ENCODE results near the gene RPL27A.

RPL27A gene

DNA sequence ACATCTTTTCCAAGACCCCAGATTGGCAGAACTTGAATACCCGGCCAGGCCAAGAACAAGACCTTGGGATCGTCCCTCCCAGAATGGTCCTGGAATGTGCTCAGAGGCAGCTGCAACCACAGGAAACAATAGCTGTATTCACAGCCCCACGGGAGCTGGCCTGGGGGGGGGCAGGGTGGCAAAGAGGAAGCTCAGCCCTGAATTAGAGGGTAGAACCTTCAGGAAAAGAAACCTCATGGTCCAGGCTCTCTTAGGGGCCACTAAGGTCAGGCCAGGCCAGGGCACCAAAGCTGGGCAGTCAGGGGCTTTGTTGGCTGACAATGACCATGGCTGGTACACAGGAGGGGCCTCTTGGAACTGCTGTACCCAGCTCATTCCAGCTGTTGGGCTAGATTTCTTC lies 17.3 kb downstream of the RPL27A start:
- no peak for DNase-seq (ENCODE audit: low read depth in 3 of 3)

DNA sequence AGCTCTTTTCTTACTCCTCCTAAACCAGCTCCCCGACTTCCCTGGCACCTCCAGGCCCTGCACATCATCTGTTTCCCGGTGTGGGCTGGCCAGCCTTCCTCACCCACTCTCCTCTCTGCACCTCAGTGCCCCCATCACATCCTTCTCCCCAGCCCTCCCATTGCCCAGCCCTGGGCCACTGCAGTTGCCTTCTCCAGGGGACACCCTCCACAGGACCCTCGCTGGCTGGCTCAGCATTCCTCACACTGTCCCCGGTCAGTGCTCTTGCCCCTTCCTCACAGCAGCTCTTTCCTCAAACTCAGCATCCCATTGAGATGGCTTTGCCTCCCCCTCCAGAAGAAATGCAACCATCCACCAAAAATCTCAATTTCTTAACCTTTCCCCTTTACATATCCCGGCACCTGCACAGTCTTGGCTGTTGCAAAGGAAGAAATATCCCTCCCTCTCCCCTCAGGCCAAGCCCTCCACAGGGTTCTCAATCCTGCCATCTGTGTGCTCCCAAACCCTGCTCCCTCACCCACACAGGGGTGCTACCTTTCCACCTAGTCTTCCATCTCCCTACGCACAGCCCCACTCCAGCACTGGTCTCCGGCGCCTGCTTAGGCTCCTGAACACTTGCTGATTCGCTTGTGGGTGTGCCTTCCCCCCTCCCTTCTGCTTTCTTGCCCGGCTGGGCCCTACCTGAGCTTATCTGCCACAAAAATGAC lies 19.5 kb downstream of the RPL27A start:
- DNase-seq (ENCODE audit: low read depth in 3 of 3): no peak

DNA sequence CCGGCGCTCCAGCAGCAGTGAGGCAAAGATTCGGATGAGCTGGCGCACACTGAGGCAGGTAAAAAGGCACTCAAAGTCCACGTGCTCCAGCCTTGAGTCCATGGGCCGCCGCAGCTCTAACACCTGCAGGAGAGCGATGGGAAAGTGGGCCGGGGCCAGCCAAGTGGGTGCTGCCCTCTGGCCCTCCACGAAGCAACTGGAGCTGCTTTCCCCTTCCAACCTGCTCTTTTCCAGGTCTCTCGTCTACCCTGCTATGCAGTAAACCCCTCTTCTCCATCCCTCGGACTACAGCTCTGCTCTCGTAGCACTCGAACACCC lies 20.0 kb downstream of the RPL27A start:
- no peak for DNase-seq (ENCODE audit: low read depth in 3 of 3)

DNA sequence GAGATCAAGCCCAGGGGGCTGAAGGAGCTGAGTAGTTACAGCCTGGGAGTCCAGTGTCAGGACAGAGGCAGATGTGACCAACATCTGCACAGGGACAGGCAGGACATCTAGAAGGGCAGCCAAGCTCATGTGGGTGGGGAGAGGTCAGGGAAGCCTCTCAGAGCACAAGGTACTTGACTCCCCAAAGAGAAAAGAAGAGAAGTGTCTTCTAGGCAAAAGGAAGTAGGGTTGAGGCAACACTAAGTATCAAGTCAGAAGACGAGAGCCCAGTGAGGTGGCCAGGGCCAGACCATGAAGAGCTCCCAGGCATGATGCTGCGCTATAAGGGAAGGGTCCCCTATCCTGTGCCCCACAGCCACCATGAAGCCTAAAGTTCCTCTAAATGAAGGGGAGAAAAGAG lies 21.5 kb downstream of the RPL27A start:
- DNase-seq (ENCODE audit: low read depth in 3 of 3): no peak

DNA sequence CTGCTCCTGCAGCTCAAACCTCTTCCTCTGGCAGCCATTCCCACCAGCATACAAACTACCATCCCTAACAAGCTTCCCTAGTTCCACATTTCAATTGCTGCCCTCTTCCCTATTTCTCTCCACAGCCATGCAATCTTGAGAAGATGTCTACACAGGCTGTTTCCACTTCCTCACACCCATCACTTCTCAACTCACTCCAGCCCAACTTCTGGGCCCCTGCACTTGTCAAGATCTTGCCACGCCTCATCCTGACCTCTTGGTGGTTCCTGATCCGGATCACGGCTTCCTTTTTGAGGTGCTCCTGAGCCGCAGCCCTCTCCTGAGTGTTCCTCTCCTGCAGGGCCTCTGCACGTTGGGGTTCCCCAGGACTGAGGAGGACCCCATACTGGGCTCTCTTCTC lies 22.6 kb downstream of the RPL27A start:
- no peak for DNase-seq (ENCODE audit: low read depth in 3 of 3)

DNA sequence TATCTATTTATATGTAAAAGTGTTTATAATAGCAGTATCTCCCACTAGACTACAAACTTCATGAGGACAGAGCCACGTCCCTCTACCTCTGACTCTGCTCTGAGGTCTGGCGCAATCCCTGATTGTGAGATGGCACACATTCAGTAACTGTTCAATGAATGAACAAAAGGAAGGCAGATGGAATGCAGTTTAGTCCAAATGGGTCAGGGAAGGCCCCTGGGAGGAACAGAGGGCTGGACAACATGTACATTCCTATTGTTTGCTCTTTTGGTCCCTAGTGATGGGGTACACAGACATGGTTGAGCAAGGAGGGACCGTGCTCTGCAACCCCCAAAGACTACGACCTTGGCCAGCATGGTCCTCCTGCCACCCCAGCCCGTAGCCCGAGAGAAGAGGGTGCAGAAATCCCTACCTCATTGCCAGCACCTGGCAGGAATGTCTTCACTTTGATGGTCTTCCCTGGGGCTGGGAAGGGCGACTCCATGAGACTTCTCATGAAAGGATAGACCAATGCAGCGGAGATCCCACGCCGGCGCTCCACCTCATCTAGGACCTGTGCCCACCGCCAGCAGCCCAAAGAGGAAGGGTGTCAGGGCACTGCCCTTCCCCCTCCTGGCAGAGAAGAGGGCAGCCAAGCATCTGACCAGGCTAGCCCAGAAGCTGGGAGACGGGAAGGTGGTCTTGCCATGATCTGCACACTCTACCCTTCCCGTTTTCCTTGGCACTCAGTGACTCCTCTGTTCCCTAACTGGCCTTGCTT lies 24.3 kb downstream of the RPL27A start:
- DNase-seq (ENCODE audit: low read depth in 3 of 3): no peak

DNA sequence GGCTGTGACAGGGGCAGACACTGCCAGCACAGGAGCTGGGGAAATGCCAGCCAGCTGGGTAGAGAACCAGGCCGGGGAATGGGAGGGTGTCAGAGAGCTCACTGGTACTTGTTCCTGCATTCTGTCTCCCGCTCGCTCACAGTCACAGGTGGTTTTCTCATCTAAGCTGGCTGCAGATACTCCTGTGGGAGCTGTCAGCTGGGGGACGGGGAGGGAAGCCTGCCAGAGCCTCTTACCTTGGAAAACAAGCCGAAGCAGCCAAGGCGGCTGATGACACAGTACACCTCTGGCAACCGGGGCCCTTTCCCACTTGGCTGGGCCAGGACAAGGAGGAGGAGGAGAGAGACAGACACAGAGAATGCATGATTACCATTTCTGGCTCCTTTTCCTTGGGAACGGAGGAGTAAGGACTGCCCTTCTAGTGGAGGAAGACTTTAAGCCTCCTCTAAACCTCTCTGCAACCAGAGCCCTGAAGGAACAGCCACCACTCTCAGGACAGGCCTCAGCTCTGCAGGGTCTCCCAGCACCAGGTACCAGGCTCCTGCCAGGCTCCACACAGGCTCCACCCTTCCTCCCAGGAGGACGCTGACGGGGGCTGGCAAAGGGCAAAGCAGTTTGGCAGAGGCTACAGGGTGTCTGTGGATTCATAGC lies 25.1 kb downstream of the RPL27A start:
- DNase-seq (ENCODE audit: low read depth in 3 of 3): no peak

DNA sequence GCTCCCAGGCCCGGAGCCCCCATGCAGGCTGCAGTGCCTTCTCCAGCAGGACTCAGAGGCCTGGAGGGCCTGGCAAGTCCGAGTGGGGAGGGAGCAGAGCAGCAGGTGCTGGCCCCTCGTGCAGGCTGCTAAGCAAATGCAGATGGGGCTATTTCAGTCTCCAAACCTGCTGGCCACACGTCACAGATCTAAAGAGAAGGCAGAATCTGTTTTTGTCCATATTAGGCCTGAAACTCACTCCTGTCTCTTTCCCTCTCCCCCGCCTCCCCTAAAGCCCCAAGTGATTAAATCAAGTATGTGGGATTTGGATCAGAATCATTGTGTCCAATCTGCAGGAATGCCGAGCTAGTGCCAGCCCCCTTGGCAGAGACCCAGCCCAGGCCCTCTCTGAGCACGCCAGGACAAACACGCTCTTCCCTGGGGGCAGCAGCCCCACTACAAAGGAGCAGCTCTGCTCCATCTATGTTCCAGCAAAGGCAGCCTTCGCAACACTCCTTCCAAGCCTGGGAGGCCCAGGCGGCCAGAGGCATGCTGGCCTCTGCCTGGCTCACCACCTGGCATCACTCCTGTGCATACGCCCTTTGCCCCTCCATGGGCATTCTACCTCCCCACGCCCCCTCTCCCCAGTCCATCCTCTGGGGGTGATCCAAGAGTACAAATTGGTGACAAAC lies 26.5 kb downstream of the RPL27A start:
- no peak for DNase-seq (ENCODE audit: low read depth in 3 of 3)

DNA sequence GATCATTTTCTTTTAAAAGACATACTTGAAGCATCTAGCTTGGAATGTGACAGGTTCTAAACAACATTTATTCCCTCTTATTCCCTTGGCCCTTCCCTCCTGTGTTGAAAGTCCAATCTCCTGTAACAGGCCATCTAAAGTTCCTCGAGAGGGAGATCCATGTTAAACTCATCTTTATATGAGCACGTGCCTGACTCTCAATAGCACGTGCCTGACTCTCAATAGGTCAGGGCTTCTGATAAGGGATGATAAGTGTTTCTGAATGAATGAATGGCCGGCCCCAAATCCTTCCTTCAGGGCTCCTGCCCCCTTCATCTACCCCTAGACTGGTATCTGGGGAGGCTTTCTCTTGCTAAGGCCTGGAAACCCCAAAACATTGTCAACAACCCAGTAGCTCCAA lies 27.2 kb downstream of the RPL27A start:
- DNase-seq (ENCODE audit: low read depth in 3 of 3): no peak

DNA sequence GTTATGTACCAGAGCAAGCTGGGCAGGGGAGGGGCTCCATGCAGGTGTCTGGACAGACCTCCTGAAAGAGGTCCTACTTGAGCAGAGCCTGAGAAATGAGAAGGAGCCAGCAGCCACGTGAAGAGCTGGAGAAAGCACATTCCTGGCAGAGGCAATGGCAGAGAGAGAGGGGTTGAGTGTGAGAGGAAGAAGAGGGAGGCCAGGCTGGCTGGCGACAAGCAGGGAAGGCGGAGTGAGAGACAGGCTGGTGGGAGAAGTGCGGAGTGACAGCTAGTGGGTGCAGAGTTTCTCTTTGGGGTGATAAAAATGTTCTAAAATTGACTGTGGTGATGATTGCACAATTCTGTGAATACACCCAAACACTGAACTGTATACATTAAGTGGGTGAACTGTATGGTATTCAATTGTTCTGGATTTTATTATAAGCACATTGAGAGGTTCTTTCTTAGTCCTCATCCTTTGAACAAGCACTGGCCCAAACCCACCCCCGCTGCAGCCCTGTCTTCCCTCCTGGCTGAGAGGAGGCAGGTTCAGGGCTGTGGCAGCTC lies 29.4 kb downstream of the RPL27A start:
- no peak for DNase-seq (ENCODE audit: low read depth in 3 of 3)

DNA sequence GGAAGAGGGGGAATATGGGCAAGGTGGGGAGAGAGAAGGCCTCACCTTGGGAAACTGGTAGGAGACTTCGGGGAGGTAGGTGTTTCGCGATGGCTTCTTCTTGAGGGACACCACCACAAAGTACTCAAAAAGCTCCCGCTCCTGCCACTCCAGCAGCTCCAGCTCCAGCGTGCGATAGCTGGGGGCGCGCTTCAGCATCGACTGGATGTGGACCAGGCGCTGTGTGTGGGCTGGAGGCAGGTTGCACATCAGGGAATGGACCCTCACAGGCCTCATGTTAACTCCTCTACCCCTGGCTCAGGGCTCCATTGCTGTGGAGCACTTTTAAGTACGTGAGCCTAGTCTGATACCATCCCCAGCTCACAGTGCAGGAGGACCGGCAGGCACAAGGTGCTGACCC lies 29.9 kb downstream of the RPL27A start:
- no peak for DNase-seq (ENCODE audit: low read depth in 3 of 3)

DNA sequence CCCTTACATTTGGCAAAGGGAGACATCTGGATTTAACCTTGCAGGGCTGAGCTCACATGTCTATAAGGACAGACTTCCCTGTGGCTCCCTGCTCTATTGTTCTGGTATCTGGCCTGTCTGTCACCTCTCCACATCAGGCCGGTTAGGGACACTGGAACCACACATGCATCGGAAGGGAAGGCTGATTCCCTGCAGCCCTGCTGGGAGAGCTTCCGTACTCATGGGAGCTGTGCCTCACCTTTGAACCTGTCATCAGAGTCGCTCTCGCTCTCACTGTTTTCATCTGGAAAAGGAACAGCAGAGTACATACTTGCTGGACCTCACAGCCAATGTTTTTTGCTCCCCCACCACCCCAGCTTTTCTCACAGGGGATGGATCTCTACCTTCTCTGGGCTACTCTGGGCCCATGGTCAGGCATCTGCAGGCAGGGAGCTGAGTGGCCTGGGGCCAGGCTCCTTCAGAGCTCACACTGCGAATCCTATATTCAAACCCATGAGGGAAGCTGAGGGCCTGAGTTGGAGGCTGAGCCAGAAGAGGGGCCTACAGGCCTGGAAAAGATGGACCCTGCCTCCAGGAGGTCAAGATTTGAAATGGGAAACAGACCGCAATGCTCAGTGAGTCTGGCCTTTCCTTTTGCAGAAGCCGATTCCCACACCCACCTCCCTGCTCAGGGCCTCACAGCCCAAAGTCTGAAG lies 31.3 kb downstream of the RPL27A start:
- DNase-seq (ENCODE audit: low read depth in 3 of 3): no peak

DNA sequence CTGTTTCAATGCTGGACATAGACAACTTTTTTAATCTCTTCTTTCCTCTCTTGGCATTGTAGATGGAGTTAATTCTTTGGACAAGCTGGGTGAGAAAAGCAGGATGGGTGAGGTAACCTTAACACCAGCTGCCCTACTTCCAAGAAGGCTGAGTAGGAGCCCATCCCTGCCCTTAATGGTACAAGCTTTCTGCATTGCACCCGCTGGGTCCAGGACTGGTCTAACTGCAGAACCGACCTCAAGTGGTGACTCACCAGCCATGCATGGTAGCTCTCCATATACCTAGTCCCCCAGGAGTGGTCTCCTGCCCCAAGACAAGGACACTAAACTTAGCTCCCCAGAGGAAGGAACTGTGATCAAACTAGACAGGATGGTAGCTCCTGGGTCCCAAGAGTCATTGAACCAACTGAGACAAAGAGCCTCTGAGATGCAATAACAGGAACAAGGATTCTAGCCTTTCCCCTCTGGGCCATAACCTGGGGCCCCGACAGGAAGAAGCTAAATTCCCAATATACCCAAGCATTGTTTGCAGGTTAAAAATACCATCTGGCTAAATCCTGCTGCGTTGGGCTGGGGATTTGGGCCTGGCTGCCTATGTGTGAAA lies 32.1 kb downstream of the RPL27A start:
- DNase-seq (ENCODE audit: low read depth in 3 of 3): no peak

DNA sequence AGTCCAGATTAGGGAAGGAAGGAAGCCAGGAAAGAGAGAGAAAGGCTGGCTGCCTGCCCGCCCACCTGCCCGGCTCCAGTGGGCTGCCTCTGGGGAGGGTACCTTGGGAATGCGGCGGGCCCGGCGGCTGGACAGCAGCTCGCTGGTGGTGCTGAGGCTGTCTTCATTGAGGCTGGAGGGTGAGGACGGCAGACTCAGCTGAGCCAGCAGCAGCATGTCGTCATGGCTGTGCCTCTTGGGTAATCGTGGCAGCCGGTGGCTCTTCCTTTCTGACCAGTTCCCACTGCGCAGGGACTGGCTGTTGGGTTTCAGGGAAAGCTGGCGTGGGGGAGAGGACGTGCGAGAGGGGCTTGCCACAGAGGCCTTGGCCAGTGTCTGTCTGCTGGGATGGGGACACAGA lies 32.9 kb downstream of the RPL27A start:
- DNase-seq (ENCODE audit: low read depth in 3 of 3): no peak

DNA sequence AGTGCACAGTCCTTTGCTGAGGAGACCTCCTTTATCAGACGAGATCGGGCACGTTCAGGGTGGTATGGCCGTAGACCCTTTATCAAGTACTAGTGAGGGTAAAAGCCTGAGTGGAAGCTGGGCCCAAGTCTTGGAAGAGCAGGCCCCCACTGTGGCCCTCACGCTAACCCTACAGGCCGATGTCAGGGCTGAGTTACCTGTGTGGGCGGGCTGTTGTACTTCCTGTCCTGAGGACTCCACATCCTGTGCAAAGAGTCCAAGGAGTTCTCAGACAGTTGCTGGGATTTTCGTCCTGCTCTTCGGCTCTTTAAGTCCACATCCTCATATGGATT lies 34.9 kb downstream of the RPL27A start:
- no peak for DNase-seq (ENCODE audit: low read depth in 3 of 3)

DNA sequence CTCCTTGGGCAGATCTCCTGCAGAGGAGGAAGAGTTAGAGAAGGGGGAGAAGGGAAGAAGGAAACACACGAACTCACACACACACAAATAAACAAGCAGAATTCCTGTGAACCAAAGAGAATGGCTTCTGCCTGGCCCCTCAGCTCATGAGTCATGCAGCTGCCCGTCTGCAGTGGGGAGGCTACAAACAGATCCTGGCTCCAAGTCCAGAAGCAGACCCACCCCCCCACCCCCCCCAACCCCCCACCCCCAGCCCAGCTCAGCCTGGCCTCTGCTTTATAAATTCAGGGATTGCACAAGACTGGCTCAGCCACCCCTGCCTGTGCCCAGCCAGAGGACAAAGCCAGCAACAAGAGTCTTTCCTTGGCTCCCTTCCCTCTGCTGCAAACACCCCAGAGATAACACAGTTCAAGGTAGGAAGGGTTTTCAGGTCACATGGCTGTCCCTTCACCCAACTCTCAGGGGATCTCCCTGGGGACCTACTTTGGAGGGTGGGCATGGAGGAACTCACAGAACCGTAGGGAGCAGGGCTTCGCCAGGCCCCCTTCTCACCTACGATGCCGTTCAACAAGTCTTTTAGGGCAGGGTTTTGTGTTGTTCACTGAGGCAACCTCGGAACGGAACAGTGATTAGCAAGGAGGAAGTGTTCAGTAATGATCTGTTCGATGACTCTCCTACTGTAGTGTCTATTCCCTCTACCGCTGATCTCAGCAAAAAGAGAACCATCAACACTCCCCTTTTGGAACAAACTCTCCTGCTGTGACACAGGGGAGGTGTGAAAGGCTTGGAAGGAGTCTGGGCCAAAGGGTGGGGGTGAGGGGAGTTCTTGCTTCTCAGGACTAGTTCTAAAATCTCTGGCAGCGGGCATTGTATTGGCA lies 35.5 kb downstream of the RPL27A start:
- DNase-seq (ENCODE audit: low read depth in 3 of 3): no peak

DNA sequence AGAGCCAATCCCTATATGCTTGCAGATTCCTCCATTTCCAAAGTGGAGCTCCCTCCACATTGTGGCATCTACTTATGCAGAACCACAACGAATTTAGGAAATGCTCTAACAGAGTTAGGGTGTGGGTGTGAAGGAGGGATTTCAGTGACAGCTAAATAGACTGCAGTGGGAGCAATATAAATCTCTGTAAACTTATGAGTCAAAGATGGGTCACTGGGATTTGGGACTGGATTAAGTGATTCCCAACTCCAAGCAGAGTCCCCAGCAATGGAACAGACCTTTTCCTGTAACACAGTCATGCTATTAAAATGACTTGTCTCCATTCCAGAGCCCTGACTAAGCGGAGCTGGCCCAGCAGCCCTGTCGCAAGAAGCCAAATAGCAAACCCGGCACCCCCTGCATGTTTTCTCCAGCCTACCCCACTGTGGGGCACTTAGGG lies 36.6 kb downstream of the RPL27A start:
- no peak for DNase-seq (ENCODE audit: low read depth in 3 of 3)

DNA sequence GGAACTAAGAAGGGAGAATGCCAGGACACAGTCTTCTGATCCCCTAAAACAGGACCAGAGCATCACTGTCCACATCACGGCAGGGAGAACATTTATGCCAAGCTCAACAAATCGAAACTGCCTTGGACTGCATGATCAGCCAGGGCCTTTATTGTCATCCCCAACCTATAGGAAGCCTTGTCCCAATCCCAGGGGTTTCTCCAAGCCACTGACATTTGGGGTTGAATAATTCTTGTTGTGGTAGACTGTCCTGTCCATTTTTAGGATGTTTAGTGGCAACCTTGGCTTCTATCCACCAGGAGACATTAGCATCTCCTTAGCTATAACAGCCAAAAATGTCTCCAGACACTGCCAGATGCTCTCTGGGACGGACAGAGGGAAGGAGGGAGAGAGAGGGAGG lies 37.1 kb downstream of the RPL27A start:
- no peak for DNase-seq (ENCODE audit: low read depth in 3 of 3)

DNA sequence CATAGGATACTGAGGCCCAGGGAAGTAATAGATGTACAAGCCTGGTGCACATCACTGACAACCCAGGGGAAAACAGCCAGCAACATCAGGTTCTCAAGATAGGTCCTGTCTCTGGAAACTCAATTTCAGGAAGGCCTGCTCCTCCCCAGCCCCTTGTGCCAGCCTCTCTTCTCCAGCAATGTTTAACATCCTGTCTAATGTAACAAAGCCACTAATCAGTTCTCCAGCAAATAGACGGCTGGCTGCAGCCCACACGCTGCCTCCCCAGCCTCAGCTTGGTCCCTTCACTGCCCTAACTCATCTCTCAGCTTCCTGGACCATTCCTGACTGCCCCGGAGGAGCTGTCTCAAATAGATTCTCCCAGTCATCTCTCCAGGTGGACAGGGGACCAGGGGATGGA lies 37.8 kb downstream of the RPL27A start:
- DNase-seq (ENCODE audit: low read depth in 3 of 3): no peak

DNA sequence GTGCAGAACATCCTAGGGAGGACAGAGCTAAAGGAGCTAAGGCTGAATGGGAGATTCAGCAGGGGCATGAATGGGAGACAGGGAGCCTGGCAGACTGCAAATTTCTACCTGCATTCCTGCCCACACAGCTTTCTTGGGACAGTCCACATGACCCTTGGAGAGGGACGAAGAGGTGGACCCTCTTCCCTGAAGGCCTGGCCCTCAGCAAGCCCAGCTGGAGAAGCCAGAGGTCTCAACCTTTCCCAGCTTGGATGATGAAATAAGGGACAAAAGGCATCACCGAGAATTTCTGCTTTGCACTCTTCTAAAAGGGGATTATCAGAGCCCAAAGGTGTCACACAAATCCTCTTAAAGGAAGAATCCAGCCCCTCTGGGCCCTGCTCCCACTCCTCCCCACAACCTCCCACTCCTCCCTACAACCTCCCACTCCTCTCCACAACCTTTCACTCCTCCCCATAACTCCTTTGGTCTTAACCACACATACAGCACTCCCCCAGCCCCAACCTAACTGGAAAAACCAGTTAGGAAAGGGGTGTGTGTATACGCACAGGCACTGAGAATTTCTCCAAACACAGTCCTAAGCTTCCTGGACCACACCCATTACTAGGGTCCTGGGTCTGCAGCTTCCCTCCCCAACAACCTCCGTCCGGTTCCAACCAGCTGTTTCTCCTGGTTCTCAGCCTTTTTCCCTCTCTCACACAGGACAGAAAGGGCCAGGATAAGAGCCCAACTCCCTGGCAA lies 38.4 kb downstream of the RPL27A start:
- no peak for DNase-seq (ENCODE audit: low read depth in 3 of 3)
